ENCODE results near the gene THEM5. TPM values are rescaled to one million over a fixed set of nuclear protein-coding genes. Genes with fewer than 3 reads are reported as not detected.

The THEM5 gene
- polyA plus RNA-seq, 3 donors: not detected

DNA sequence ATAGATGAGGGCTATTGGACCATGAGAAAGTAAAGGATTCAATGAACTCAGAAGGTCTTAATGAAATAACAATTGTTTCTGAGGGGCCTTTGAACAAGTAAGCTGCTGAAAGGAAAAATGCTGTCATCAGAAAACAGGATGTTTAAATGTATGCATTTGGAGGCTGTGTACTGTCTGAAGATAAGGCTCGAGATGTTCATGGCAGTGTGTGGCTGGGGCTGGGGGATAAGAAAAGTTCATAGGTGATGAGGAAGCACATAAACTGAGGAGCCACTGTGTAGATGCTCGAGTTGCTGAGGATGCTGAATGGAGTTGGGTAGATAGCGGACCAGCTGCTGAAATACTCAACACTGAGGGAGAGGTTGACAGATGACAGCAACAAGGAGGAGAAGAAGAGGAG, 38.0 kb upstream of the THEM5 start:
- no peak for DNase-seq
- WGBS (ENCODE audit: insufficient coverage): 97% methylated on average over 3 of the region's 3 CpGs
- Histone ChIP-seq H2AFZ (ENCODE audit: insufficient read depth, low read depth, low read length, poor library complexity, severe bottlenecking) (no peak overlapping the region), H3K36me3 (replicated peaks in 1 of 2; ENCODE audit: control insufficient read depth in 1 of 2, insufficient read depth in 2 of 2, low read length in 2 of 2) (peaks cover 3 to 26% of the 10 kb centered on the region in 2 donors), H3K4me1 (ENCODE audit: control insufficient read depth in 1 of 2, insufficient read depth in 2 of 2, low read length in 2 of 2) (no peaks in the 10 kb centered on the region), H3K9me3 (replicated peaks in 1 of 2; ENCODE audit: control insufficient read depth in 1 of 2, insufficient read depth in 1 of 2, low read length in 2 of 2) (no peaks in the 10 kb centered on the region), H3K79me2 (ENCODE audit: insufficient read depth, low read length) (no peaks in the 10 kb centered on the region), H3K4me2 (replicated peaks; ENCODE audit: extremely low read depth, low read length, poor library complexity, severe bottlenecking) (no peak overlapping the region), H3K4me3 (replicated peaks in 1 of 3; ENCODE audit: low read depth in 2 of 3, low read length in 3 of 3) (no peak overlapping the region), H3K27ac (ENCODE audit: low read depth in 1 of 2, low read length in 2 of 2) (no peak overlapping the region), H3K9ac (ENCODE audit: insufficient read depth, low read length, poor library complexity, severe bottlenecking) (no peak overlapping the region), H4K20me1 (ENCODE audit: insufficient read depth, low read length) (no peaks in the 10 kb centered on the region), H3K27me3 (ENCODE audit: control insufficient read depth in 2 of 2, insufficient read depth in 2 of 2, low read length in 2 of 2) (no peaks in the 10 kb centered on the region)
- Mint-ChIP-seq H3K9me3 (peaks cover 0 to 1% (median 0%) of the 10 kb centered on the region in 7 donors), H3K27ac (no peak overlapping the region), H3K27me3 (ENCODE audit: low read depth in 3 of 3) (peaks cover 0 to 2% (median 0%) of the 10 kb centered on the region in 3 donors), H3K4me3 (no peak overlapping the region), H3K36me3 (peaks cover 13 to 18% of the 10 kb centered on the region in 2 donors), H3K4me1 (peaks cover 4% of the 10 kb centered on the region)
- TF ChIP-seq, protein P1, sequence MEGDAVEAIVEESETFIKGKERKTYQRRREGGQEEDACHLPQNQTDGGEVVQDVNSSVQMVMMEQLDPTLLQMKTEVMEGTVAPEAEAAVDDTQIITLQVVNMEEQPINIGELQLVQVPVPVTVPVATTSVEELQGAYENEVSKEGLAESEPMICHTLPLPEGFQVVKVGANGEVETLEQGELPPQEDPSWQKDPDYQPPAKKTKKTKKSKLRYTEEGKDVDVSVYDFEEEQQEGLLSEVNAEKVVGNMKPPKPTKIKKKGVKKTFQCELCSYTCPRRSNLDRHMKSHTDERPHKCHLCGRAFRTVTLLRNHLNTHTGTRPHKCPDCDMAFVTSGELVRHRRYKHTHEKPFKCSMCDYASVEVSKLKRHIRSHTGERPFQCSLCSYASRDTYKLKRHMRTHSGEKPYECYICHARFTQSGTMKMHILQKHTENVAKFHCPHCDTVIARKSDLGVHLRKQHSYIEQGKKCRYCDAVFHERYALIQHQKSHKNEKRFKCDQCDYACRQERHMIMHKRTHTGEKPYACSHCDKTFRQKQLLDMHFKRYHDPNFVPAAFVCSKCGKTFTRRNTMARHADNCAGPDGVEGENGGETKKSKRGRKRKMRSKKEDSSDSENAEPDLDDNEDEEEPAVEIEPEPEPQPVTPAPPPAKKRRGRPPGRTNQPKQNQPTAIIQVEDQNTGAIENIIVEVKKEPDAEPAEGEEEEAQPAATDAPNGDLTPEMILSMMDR (IDR thresholded peaks at IDR 0.05): no peak
- intact Hi-C loops (cut with micrococcal nuclease): no loop called here

GRCh38 chr1:151888972-151889570, 35.6 kb upstream of the THEM5 start:
- H3K4me3 Mint-ChIP-seq: no peak overlapping the region
- TF ChIP-seq, protein P1 (IDR thresholded peaks at IDR 0.05): peak; percentile 59
- DNase-seq: no peak
- peaks cover 0 to 3% (median 0%) of the 10 kb centered on the region in 7 donors for H3K9me3 Mint-ChIP-seq
- Histone ChIP-seq H3K27ac (ENCODE audit: low read depth in 1 of 2, low read length in 2 of 2) (no peak overlapping the region), H2AFZ (ENCODE audit: insufficient read depth, low read depth, low read length, poor library complexity, severe bottlenecking) (no peak overlapping the region), H3K4me1 (ENCODE audit: control insufficient read depth in 1 of 2, insufficient read depth in 2 of 2, low read length in 2 of 2) (no peaks in the 10 kb centered on the region), H3K36me3 (replicated peaks in 1 of 2; ENCODE audit: control insufficient read depth in 1 of 2, insufficient read depth in 2 of 2, low read length in 2 of 2) (peaks cover 0 to 17% of the 10 kb centered on the region in 2 donors), H3K9me3 (replicated peaks in 1 of 2; ENCODE audit: control insufficient read depth in 1 of 2, insufficient read depth in 1 of 2, low read length in 2 of 2) (no peaks in the 10 kb centered on the region), H4K20me1 (ENCODE audit: insufficient read depth, low read length) (no peaks in the 10 kb centered on the region), H3K4me2 (replicated peaks; ENCODE audit: extremely low read depth, low read length, poor library complexity, severe bottlenecking) (no peak overlapping the region), H3K79me2 (ENCODE audit: insufficient read depth, low read length) (no peaks in the 10 kb centered on the region), H3K27me3 (ENCODE audit: control insufficient read depth in 2 of 2, insufficient read depth in 2 of 2, low read length in 2 of 2) (no peaks in the 10 kb centered on the region), H3K9ac (ENCODE audit: insufficient read depth, low read length, poor library complexity, severe bottlenecking) (no peak overlapping the region), H3K4me3 (replicated peaks in 1 of 3; ENCODE audit: low read depth in 2 of 3, low read length in 3 of 3) (no peak overlapping the region)
- H3K4me1 Mint-ChIP-seq: peaks cover 2% of the 10 kb centered on the region
- H3K27me3 Mint-ChIP-seq (ENCODE audit: low read depth in 3 of 3): no peaks in the 10 kb centered on the region
- intact Hi-C loops (cut with micrococcal nuclease): no loop called here
- peaks cover 13 to 18% of the 10 kb centered on the region in 2 donors for H3K36me3 Mint-ChIP-seq
- no peak overlapping the region for H3K27ac Mint-ChIP-seq
- no CpG with 5 or more reads among the region's 2 CpGs for WGBS (ENCODE audit: insufficient coverage)
